ENCODE measurements around the gene TFAP2A.

Gene TFAP2A

GRCh38 chr6:10412461-10413261 is 2.2 kb downstream of the TFAP2A start:
- no peak for DNase-seq

- DNase-seq, result no peak
Observed at GRCh38 chr6:10411971-10412460, 2.9 kb downstream of the TFAP2A start.

GRCh38 chr6:10411131-10411970 is 3.5 kb downstream of the TFAP2A start:
- DNase-seq, result no peak

- no peak for DNase-seq
Observed at GRCh38 chr6:10410207-10411050, 4.4 kb downstream of the TFAP2A start.

- no peak for DNase-seq
Observed at GRCh38 chr6:10409731-10410206, 5.1 kb downstream of the TFAP2A start.

- no peak for DNase-seq
Observed at GRCh38 chr6:10409233-10409721, 5.6 kb downstream of the TFAP2A start.

GRCh38 chr6:10408457-10408856 is 6.4 kb downstream of the TFAP2A start:
- DNase-seq, result no peak

GRCh38 chr6:10407674-10408054 is 7.2 kb downstream of the TFAP2A start:
- DNase-seq, result no peak

- no peak for DNase-seq
Observed at GRCh38 chr6:10407018-10407673, 7.7 kb downstream of the TFAP2A start.

GRCh38 chr6:10406556-10406955 is 8.3 kb downstream of the TFAP2A start:
- no peak for DNase-seq

- DNase-seq, result no peak
Observed at GRCh38 chr6:10405513-10405900, 9.4 kb downstream of the TFAP2A start.

GRCh38 chr6:10404799-10405512 is 9.9 kb downstream of the TFAP2A start:
- no peak for DNase-seq

- peak; percentile 52 to 69 (median 57) for DNase-seq
Observed at GRCh38 chr6:10404107-10404798, 10.6 kb downstream of the TFAP2A start.

- no peak for DNase-seq
Observed at GRCh38 chr6:10403385-10404106, 11.3 kb downstream of the TFAP2A start.

- DNase-seq, result no peak
Observed at GRCh38 chr6:10402648-10403311, 12.1 kb downstream of the TFAP2A start.

- no peak for DNase-seq
Observed at GRCh38 chr6:10401632-10402223, 13.1 kb downstream of the TFAP2A start.

GRCh38 chr6:10401004-10401536 is 13.8 kb downstream of the TFAP2A start:
- DNase-seq, result no peak

- no peak for DNase-seq
Observed at GRCh38 chr6:10400330-10400729, 14.5 kb downstream of the TFAP2A start.

GRCh38 chr6:10399451-10399850 is 15.4 kb downstream of the TFAP2A start:
- no peak for DNase-seq

All from activated CD4-positive, CD25-positive, alpha-beta regulatory T cell (primary cell).